Activated T-helper 17 cell treated with anti-CD3 and anti-CD28 coated beads, Interleukin-2, amount 50 U/mL, for 72 hours (primary cell): ENCODE data around the gene CENPO. TPM values are rescaled to one million over a fixed set of nuclear protein-coding genes. Genes with fewer than 3 reads are reported as not detected.

Experiments used
- ATAC-seq: fragments of 150-1000 bp; cut with Tn5 transposase; replicated peaks from 2 replicates; pipeline ENCODE4 v1.10.0; 2021; ENCODE audit warnings: mild to moderate bottlenecking, moderate library complexity
- H3K27ac Mint-ChIP-seq: one replicate; pipeline ENCODE4 v1.8.0; 2022; ENCODE audit warnings: mixed read lengths
- H3K27me3 Mint-ChIP-seq: one replicate; pipeline ENCODE4 v1.8.0; 2022; ENCODE audit warnings: mixed read lengths
- H3K36me3 Mint-ChIP-seq: one replicate; pipeline ENCODE4 v1.8.0; 2022; ENCODE audit warnings: low read depth, mild to moderate bottlenecking, mixed read lengths
- H3K4me1 Mint-ChIP-seq: one replicate; pipeline ENCODE4 v1.8.0; 2022; ENCODE audit warnings: mixed read lengths
- H3K4me3 Mint-ChIP-seq: one replicate; pipeline ENCODE4 v1.8.0; 2022; ENCODE audit warnings: mild to moderate bottlenecking, mixed read lengths
- H3K9me3 Mint-ChIP-seq: one replicate; pipeline ENCODE4 v1.8.0; 2022; ENCODE audit warnings: mixed read lengths
- total RNA-seq, 2 donors: library from RNA; stranded (reverse); gene quantifications; one replicate each; pipeline ENCODE4 v1.2.3, GENCODE V29; 2022

Gene CENPO, protein sequence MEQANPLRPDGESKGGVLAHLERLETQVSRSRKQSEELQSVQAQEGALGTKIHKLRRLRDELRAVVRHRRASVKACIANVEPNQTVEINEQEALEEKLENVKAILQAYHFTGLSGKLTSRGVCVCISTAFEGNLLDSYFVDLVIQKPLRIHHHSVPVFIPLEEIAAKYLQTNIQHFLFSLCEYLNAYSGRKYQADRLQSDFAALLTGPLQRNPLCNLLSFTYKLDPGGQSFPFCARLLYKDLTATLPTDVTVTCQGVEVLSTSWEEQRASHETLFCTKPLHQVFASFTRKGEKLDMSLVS
- 10 to 100 TPM; 32.7 to 54.8 TPM for total RNA-seq

DNA sequence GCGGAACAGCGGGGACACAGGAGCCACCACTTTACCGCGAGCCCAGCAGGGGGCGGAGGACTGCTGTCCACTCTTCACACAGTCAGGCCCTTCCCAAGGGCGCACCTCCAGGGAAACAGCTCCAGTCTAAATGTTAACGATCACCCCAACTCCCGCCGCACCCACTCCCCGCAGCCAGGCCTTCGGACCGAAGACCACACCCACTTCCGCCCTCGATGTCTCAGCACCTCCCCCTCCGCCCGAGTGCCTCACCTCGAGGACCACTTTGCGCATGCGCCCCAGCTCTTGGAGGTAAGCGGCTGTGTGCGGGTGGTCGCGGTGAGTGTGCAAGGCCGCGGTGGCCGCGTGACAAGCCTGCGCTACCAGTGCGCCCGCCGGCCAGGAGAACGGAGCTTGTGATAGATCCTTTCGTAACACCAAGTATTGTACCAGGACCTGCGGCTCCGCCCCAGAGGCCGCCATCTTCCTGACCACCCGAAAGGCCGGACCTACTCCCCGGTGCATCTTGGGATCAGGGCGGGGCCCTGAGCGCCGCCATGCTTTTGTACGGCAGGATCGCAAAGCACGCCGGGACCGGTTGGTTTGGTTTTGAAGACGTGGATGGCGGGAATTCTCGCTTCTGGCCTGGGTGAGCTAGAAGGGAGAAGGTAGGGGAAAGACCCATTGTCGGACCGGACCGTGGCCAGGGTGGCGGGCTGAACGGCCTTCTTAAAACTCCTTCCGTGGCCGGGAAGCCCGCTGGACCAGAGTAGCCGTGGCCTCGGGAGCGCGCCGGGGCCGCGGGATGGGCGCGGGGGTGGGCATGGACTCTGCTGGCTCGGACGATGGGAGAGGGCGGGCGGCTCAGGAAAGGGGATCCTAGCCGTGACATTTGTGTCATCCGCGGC lies at the start of gene CENPO, which contains the start of gene PTRHD1:
Gene CENPO, plus strand, starts transcription at position 552 of the 887 bp plus-strand sequence. CDS start 495 bp downstream, outside the sequence.
Gene PTRHD1, minus strand, starts transcription at position 518 of the 887 bp plus-strand sequence. Its CDS starts 14 bp downstream, at position 504.
- Mint-ChIP-seq H3K9me3 (no peaks in the 10 kb centered on the region), H3K27me3 (no peaks in the 10 kb centered on the region), H3K4me3 (peak within 1 kb of the TSS; percentile 96), H3K27ac (peak within 1 kb of the TSS; percentile 99), H3K36me3 (peaks cover 53% of the 10 kb centered on the region), H3K4me1 (peaks cover 17% of the 10 kb centered on the region)
- peak; percentile 98 for ATAC-seq

- Mint-ChIP-seq H3K27ac (no peak overlapping the region), H3K4me1 (no peaks in the 10 kb centered on the region), H3K9me3 (no peaks in the 10 kb centered on the region), H3K4me3 (no peak overlapping the region), H3K27me3 (no peaks in the 10 kb centered on the region), H3K36me3 (peaks cover 58% of the 10 kb centered on the region)
- ATAC-seq, result no peak
Observed at GRCh38 chr2:24743924-24744323, 49.3 kb upstream of the CENPO start.

- no peak for ATAC-seq
- Mint-ChIP-seq H3K27me3 (no peaks in the 10 kb centered on the region), H3K36me3 (peaks cover 57% of the 10 kb centered on the region), H3K4me1 (no peaks in the 10 kb centered on the region), H3K9me3 (no peaks in the 10 kb centered on the region), H3K4me3 (no peak overlapping the region), H3K27ac (no peak overlapping the region)
Observed at GRCh38 chr2:24744356-24744755, 48.9 kb upstream of the CENPO start.

DNA sequence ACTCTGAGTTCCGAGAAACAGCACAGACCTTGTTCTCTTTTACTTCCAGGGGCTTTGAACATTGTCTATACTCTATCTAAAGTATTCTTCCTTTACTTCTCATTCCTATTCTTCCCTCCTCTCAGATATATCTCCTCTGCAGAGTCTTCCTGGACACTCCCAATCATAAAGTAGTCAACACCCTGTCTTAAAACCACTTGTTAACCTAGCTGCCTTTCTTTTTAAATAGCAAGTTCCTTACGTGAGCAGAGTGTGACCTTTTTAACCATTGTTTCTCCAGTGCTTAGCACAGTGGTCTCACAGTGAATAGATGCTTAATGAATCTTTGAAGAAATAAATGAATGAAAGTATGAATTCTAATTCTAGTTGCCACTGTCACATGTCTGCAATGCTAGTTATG lies 47.4 kb upstream of the CENPO start:
- Mint-ChIP-seq H3K27me3 (no peaks in the 10 kb centered on the region), H3K27ac (no peak overlapping the region), H3K9me3 (no peaks in the 10 kb centered on the region), H3K36me3 (peaks cover 50% of the 10 kb centered on the region), H3K4me3 (no peak overlapping the region), H3K4me1 (no peaks in the 10 kb centered on the region)
- no peak for ATAC-seq

DNA sequence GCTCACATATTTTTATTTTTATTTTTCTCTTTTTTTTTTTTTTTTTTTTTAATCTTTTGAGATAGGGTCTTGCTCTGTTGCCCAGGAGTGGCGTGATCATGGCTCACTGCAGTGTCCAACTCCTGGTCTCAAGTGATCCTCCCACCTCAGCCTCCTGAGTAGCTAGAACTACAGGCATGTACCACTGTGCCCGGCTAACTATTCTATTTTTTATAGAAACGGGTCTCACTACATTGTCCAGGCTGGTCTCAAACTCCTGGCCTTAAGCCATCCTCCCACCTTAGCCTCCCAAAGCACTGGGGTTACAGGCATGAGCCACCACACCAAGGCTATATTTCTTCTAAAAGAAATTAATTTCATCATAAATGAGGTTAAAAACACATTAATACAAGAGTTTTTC lies 45.9 kb upstream of the CENPO start:
- no peaks in the 10 kb centered on the region for H3K27me3 Mint-ChIP-seq
- no peak for ATAC-seq
- no peak overlapping the region for H3K4me3 Mint-ChIP-seq
- no peak overlapping the region for H3K27ac Mint-ChIP-seq
- no peaks in the 10 kb centered on the region for H3K4me1 Mint-ChIP-seq
- H3K9me3 Mint-ChIP-seq, result no peaks in the 10 kb centered on the region
- H3K36me3 Mint-ChIP-seq, result peaks cover 39% of the 10 kb centered on the region

GRCh38 chr2:24749069-24749691 lies 44.0 kb upstream of the CENPO start:
- H3K4me3 Mint-ChIP-seq, result no peak overlapping the region
- no peak for ATAC-seq
- no peaks in the 10 kb centered on the region for H3K27me3 Mint-ChIP-seq
- no peaks in the 10 kb centered on the region for H3K9me3 Mint-ChIP-seq
- H3K4me1 Mint-ChIP-seq, result no peaks in the 10 kb centered on the region
- H3K27ac Mint-ChIP-seq, result peak overlapping the region; percentile 50
- peaks cover 26% of the 10 kb centered on the region for H3K36me3 Mint-ChIP-seq

DNA sequence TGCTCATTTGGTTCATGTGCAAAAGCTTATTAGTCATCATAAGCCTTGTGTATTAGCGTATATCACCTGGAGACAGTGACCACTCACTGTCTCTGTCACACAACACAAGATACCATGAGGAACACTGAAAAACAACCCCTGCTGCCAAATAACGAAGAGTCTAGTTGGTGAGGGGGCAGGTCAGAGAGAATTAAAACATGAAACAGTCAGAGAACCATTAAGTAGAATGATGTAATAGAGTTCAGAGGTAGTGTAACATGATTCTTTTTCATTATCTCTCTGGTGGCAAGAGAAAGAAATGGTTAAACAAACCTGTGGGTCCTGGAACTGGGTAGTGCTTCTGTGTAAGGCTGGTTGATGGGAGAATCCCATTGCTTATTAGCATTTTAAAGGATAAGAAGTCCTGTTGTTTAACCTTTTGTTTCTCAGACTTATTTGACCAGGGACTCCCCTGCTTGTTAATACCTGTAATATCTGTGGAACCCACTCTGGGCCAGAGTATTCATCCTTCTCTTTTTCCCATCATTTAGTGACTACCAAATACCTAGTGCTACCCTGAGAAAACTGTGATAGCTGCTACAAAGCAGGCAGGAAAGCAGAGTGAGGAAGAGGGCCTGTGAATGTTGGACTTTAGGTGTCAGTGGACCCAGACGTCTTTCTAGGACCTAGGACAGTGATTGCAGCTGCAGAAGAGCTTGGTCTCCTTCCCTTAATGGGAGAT lies 38.1 kb upstream of the CENPO start:
- ATAC-seq, result peak; percentile 76
- Mint-ChIP-seq H3K4me3 (no peak overlapping the region), H3K36me3 (peaks cover 9% of the 10 kb centered on the region), H3K4me1 (no peaks in the 10 kb centered on the region), H3K27ac (no peak overlapping the region), H3K27me3 (no peaks in the 10 kb centered on the region), H3K9me3 (no peaks in the 10 kb centered on the region)

GRCh38 chr2:24756789-24757188 lies 36.4 kb upstream of the CENPO start:
- no peak for ATAC-seq
- Mint-ChIP-seq H3K9me3 (no peaks in the 10 kb centered on the region), H3K27me3 (no peaks in the 10 kb centered on the region), H3K4me1 (no peaks in the 10 kb centered on the region), H3K36me3 (peaks cover 18% of the 10 kb centered on the region), H3K4me3 (no peak overlapping the region), H3K27ac (no peak overlapping the region)

GRCh38 chr2:24761866-24762265 lies 31.4 kb upstream of the CENPO start:
- H3K9me3 Mint-ChIP-seq, result no peaks in the 10 kb centered on the region
- H3K27ac Mint-ChIP-seq, result no peak overlapping the region
- ATAC-seq, result no peak
- H3K4me3 Mint-ChIP-seq, result no peak overlapping the region
- peaks cover 65% of the 10 kb centered on the region for H3K36me3 Mint-ChIP-seq
- peaks cover 6% of the 10 kb centered on the region for H3K4me1 Mint-ChIP-seq
- no peaks in the 10 kb centered on the region for H3K27me3 Mint-ChIP-seq

DNA sequence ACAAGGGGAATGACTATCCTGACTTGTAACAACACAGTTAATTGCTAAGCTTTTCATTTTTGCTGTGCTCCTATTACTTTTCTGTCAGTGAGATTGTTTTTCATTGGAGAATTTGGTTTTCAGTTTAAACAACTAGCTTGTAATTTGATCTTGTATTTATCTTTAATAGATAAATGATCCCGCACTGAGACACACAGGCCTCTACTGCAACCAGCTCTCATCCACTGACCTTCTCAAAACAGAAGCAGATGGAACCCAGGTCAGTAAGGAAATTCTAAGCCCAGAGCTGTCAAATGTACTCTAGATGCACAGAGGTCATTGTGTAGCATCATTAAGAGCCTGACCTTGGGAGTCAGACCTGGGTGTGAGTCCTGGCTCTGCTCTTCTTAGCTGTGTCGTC lies 30.7 kb upstream of the CENPO start:
- peaks cover 72% of the 10 kb centered on the region for H3K36me3 Mint-ChIP-seq
- peaks cover 7% of the 10 kb centered on the region for H3K4me1 Mint-ChIP-seq
- H3K9me3 Mint-ChIP-seq, result no peaks in the 10 kb centered on the region
- H3K27me3 Mint-ChIP-seq, result no peaks in the 10 kb centered on the region
- no peak overlapping the region for H3K27ac Mint-ChIP-seq
- no peak overlapping the region for H3K4me3 Mint-ChIP-seq
- ATAC-seq, result no peak

- no peak for ATAC-seq
- Mint-ChIP-seq H3K4me1 (peaks cover 7% of the 10 kb centered on the region), H3K4me3 (no peak overlapping the region), H3K9me3 (no peaks in the 10 kb centered on the region), H3K27ac (no peak overlapping the region), H3K36me3 (peaks cover 85% of the 10 kb centered on the region), H3K27me3 (no peaks in the 10 kb centered on the region)
Observed at GRCh38 chr2:24763843-24764242, 29.4 kb upstream of the CENPO start.

DNA sequence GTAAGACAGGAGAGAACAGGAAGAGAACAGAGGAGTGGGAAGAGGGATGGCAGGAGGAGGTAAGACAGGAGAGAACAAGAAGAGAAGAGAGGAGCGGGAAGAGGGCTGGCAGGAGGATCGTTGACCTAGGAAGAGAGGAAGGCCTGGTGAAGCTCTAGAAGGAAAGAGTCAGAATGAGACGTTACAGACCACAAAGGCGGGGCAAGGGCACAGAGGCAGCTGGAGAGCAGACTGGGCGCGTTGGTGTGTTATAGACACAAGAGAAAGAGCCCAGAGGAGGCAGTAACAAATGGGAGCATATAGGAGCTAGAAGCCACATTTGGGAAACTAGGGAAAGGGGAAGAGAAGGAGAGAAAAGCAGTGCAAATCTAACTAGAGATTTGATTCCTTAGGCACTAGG lies 26.6 kb upstream of the CENPO start:
- ATAC-seq, result peak; percentile 65

DNA sequence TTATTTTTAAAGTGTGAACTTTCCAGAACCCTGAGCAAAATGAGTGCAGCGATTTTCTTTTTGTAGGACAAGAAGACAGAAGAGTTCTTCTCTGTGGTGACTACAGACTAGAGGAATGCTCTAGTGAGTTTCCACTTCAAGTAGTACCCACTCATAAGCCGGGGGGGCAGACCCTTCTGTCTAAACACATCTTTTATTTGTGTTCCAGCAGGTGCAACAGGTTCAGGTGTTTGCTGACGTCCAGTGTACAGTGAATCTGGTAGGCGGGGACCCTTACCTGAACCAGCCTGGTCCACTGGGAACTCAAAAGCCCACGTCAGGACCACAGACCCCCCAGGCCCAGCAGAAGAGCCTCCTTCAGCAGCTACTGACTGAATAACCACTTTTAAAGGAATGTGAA lies 25.2 kb upstream of the CENPO start:
- H3K9me3 Mint-ChIP-seq, result no peaks in the 10 kb centered on the region
- ATAC-seq, result no peak
- H3K27ac Mint-ChIP-seq, result no peak overlapping the region
- peaks cover 7% of the 10 kb centered on the region for H3K4me1 Mint-ChIP-seq
- no peak overlapping the region for H3K4me3 Mint-ChIP-seq
- peaks cover 72% of the 10 kb centered on the region for H3K36me3 Mint-ChIP-seq
- no peaks in the 10 kb centered on the region for H3K27me3 Mint-ChIP-seq

More for the DNA sequence above, 26.6 kb upstream of the CENPO start:
- H3K27ac Mint-ChIP-seq, result peak overlapping the region; percentile 77
- no peak overlapping the region for H3K4me3 Mint-ChIP-seq
- no peaks in the 10 kb centered on the region for H3K9me3 Mint-ChIP-seq
- H3K4me1 Mint-ChIP-seq, result peaks cover 7% of the 10 kb centered on the region
- no peaks in the 10 kb centered on the region for H3K27me3 Mint-ChIP-seq
- H3K36me3 Mint-ChIP-seq, result peaks cover 86% of the 10 kb centered on the region

GRCh38 chr2:24768601-24769000 lies 24.6 kb upstream of the CENPO start:
- H3K27me3 Mint-ChIP-seq, result no peaks in the 10 kb centered on the region
- no peak overlapping the region for H3K27ac Mint-ChIP-seq
- no peak overlapping the region for H3K4me3 Mint-ChIP-seq
- ATAC-seq, result no peak
- no peaks in the 10 kb centered on the region for H3K9me3 Mint-ChIP-seq
- peaks cover 7% of the 10 kb centered on the region for H3K4me1 Mint-ChIP-seq
- H3K36me3 Mint-ChIP-seq, result peaks cover 68% of the 10 kb centered on the region
